HepG2 (cell line): ENCODE results near the gene B4GALT2. TPM values are rescaled to one million over a fixed set of nuclear protein-coding genes. Genes with fewer than 3 reads are reported as not detected.

Source experiments
- AKAP8 ChIP-seq: sonication (generic); formaldehyde crosslinking; IDR thresholded peaks from 2 replicates; pipeline ENCODE4 v1.5.1; 2020; ENCODE audit warnings: mild to moderate bottlenecking, missing genetic modification reagents
- ASH2L ChIP-seq: fragments of 300-600, 200-600 bp; sonication (generic); IDR thresholded peaks from 2 replicates; pipeline ENCODE4 v1.7.0; 2017; ENCODE audit warnings: low read depth, mild to moderate bottlenecking, moderate library complexity, mixed read lengths, low read length; ENCODE audit not compliant: insufficient read length
- CCDC6 ChIP-seq: sonication (generic); formaldehyde crosslinking; IDR thresholded peaks from 2 replicates; pipeline ENCODE4 v1.8.1; 2022; ENCODE audit warnings: mild to moderate bottlenecking, missing genetic modification reagents, moderate library complexity
- GATA4 ChIP-seq: sonication (generic); IDR thresholded peaks from 2 replicates; pipeline ENCODE4 v1.6.1; 2016; ENCODE audit warnings: antibody characterized with exemption, low read depth, borderline replicate concordance
- MEF2D ChIP-seq: sonication (generic); formaldehyde crosslinking; IDR thresholded peaks from 2 replicates; pipeline ENCODE4 v1.5.1; 2020; ENCODE audit warnings: mild to moderate bottlenecking, missing genetic modification reagents
- MTA1 ChIP-seq: sonication (generic); formaldehyde crosslinking; IDR thresholded peaks from 2 replicates; pipeline ENCODE4 v1.4.0; 2020; ENCODE audit warnings: missing genetic modification reagents, mild to moderate bottlenecking, borderline replicate concordance
- PHF21A ChIP-seq: sonication (generic); formaldehyde crosslinking; IDR thresholded peaks from 2 replicates; pipeline ENCODE4 v1.5.0; 2020; ENCODE audit warnings: mild to moderate bottlenecking, missing genetic modification reagents
- PRPF4 ChIP-seq: fragments of 200-400 bp; formaldehyde crosslinking; IDR thresholded peaks from 2 replicates; pipeline ENCODE4 v1.6.1; 2016; ENCODE audit warnings: low read length, low read depth; ENCODE audit not compliant: poor library complexity, severe bottlenecking
- SAP130 ChIP-seq: IDR thresholded peaks from 2 replicates; pipeline ENCODE4 v1.6.1; 2016; ENCODE audit warnings: low read depth
- SMAD3 ChIP-seq: sonication (generic); formaldehyde crosslinking; IDR thresholded peaks from 2 replicates; pipeline ENCODE4 v1.4.0; 2020; ENCODE audit warnings: missing genetic modification reagents
- ZBTB1 ChIP-seq: sonication (generic); formaldehyde crosslinking; IDR thresholded peaks from 2 replicates; pipeline ENCODE4 v1.4.0; 2020; ENCODE audit warnings: missing genetic modification reagents, borderline replicate concordance
- ZIK1 ChIP-seq: sonication (generic); formaldehyde crosslinking; IDR thresholded peaks from 2 replicates; pipeline ENCODE4 v1.5.0; 2020; ENCODE audit warnings: mild to moderate bottlenecking, low read depth, missing genetic modification reagents, borderline replicate concordance
- ZNF24 ChIP-seq: fragments of 450-650 bp; IDR thresholded peaks from 2 replicates; pipeline ENCODE4 v1.6.1; 2017; ENCODE audit warnings: antibody characterized with exemption, mild to moderate bottlenecking
- ZNF263 ChIP-seq: sonication (generic); formaldehyde crosslinking; IDR thresholded peaks from 2 replicates; pipeline ENCODE4 v1.4.0; 2020; ENCODE audit warnings: missing genetic modification reagents
- ZNF296 ChIP-seq: sonication (generic); formaldehyde crosslinking; conservative IDR thresholded peaks from 2 replicates; pipeline ENCODE4 v1.5.0; 2020; ENCODE audit warnings: mild to moderate bottlenecking, missing genetic modification reagents
- ZNF430 ChIP-seq: sonication (generic); formaldehyde crosslinking; IDR thresholded peaks from 2 replicates; pipeline ENCODE4 v1.9.0; 2021; ENCODE audit warnings: mild to moderate bottlenecking, missing genetic modification reagents
- ZNF720 ChIP-seq: sonication (generic); formaldehyde crosslinking; IDR thresholded peaks from 2 replicates; pipeline ENCODE4 v1.4.0; 2020; ENCODE audit warnings: missing genetic modification reagents
- ZSCAN12 ChIP-seq: sonication (generic); formaldehyde crosslinking; IDR thresholded peaks from 2 replicates; pipeline ENCODE4 v1.9.0; 2021; ENCODE audit warnings: mild to moderate bottlenecking, missing genetic modification reagents
- polyA plus RNA-seq, 8 experiments: library from polyadenylated mRNA; depleted of rRNA in 3 of 8; stranded (reverse) in 7 of 8; unstranded in 1 of 8; fragments of >200 nt; fragmentation: Illumina TruSeq in 4 of 8; extraction: Trizol in 4 of 8; gene quantifications; 2 replicates each; pipeline versions ENCODE4 v1.2.1 to v1.2.3, GENCODE V29; 2011 to 2016; ENCODE audit warnings: low read depth in 4 of 8, missing spikeins in 1 of 8, mixed read lengths in 1 of 8; ENCODE audit not compliant: insufficient read depth in 1 of 8
- total RNA-seq, 5 experiments: library from RNA; depleted of rRNA; stranded (reverse); fragments of >200 nt; fragmentation: Illumina TruSeq; extraction: Trizol; gene quantifications; 2 replicates each; pipeline ENCODE4 v1.2.3, GENCODE V29; 2016; ENCODE audit warnings: low read depth in 1 of 5
- TF ChIP-seq, protein P1 (sequence below): sonication (generic); formaldehyde crosslinking; IDR thresholded peaks from 2 replicates; pipeline ENCODE4 v1.5.0; 2020; ENCODE audit warnings: missing genetic modification reagents
- TF ChIP-seq, protein P2 (sequence below): sonication (generic); formaldehyde crosslinking; IDR thresholded peaks from 2 replicates; pipeline ENCODE4 v1.4.0; 2020; ENCODE audit warnings: mild to moderate bottlenecking, missing genetic modification reagents
- TF ChIP-seq, protein P3 (sequence below): sonication (generic); formaldehyde crosslinking; IDR thresholded peaks from 2 replicates; pipeline ENCODE4 v1.4.0; 2020; ENCODE audit warnings: missing genetic modification reagents
- TF ChIP-seq, protein P4 (sequence below): sonication (generic); formaldehyde crosslinking; IDR thresholded peaks from 2 replicates; pipeline ENCODE4 v1.8.0; 2022; ENCODE audit warnings: missing genetic modification reagents, low read depth, mild to moderate bottlenecking, borderline replicate concordance
- TF ChIP-seq, protein P5 (sequence below): sonication (generic); formaldehyde crosslinking; IDR thresholded peaks from 2 replicates; pipeline ENCODE4 v1.4.0; 2020; ENCODE audit warnings: missing genetic modification reagents, mild to moderate bottlenecking, borderline replicate concordance
- TF ChIP-seq, protein P6 (sequence below): sonication (generic); formaldehyde crosslinking; IDR thresholded peaks from 2 replicates; pipeline ENCODE4 v1.8.0; 2022; ENCODE audit warnings: low read depth, missing genetic modification reagents

Gene B4GALT2
- total and polyA plus RNA-seq, 2 of the 13 experiments (the other 11 are each of a cell fraction or from before 2014, with no cell fraction given), result 41.9 to 78.0 TPM

DNA sequence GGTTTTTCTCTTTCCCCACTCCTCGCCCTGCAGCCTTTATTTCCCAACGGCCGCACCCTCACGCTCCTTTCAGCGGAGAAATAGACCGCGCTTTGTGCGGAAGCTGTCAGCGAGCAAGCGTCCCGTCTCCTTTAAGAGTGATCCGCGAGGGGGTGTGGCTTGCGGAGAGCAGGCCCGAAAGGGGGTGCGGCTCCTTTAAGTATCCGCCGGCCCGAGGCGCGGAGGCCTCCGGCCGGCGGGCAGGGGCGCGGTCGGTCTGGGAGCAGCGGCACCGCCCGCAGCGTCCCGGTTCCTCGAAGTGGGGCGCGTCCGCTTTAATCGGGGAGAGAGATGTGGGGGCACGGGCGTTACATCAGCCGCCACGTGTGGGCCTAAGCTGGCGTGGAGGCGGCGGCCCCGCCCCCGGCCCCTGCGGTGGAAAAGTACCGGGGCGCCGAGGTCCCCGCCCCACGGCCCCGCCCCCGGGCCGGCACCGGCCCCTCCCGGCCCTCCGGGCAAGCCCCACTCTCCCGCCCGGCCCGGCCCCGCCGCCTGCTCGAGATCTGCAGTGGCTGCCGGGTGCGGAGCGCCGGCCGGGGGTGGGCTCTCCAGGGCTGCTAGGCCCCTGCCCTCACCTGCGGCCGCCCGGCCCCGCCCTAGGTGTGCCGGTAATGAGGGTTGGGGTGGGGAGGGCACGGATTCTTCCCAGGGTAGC is 51.0 kb downstream of the B4GALT2 start (continued):
- TF ChIP-seq ZBTB1 (CRISPR knock-in tag) (no peak), SAP130 (CRISPR knock-in tag) (peak; percentile 78), PRPF4 (no peak), ZNF24 (peak; percentile 48; the same call in 1 of the 2 replicates), ZNF720 (CRISPR knock-in tag) (no peak), ASH2L (no peak), MTA1 (CRISPR knock-in tag) (no peak), ZNF263 (CRISPR knock-in tag) (no peak), ZIK1 (no peak), GATA4 (no peak), MEF2D (CRISPR knock-in tag) (no peak), PHF21A (CRISPR knock-in tag) (no peak), AKAP8 (no peak; the same call in 1 of the 2 replicates), ZNF430 (CRISPR knock-in tag) (no peak), ZSCAN12 (CRISPR knock-in tag) (no peak), CCDC6 (CRISPR knock-in tag) (0 out of 2 replicates have a peak, but pooled peaks have one; percentile 19), SMAD3 (CRISPR knock-in tag) (no peak), ZNF296 (CRISPR knock-in tag) (no peak)
- TF ChIP-seq, protein P1, sequence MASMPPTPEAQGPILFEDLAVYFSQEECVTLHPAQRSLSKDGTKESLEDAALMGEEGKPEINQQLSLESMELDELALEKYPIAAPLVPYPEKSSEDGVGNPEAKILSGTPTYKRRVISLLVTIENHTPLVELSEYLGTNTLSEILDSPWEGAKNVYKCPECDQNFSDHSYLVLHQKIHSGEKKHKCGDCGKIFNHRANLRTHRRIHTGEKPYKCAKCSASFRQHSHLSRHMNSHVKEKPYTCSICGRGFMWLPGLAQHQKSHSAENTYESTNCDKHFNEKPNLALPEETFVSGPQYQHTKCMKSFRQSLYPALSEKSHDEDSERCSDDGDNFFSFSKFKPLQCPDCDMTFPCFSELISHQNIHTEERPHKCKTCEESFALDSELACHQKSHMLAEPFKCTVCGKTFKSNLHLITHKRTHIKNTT (CRISPR knock-in tag), result no peak
- TF ChIP-seq, protein P2, sequence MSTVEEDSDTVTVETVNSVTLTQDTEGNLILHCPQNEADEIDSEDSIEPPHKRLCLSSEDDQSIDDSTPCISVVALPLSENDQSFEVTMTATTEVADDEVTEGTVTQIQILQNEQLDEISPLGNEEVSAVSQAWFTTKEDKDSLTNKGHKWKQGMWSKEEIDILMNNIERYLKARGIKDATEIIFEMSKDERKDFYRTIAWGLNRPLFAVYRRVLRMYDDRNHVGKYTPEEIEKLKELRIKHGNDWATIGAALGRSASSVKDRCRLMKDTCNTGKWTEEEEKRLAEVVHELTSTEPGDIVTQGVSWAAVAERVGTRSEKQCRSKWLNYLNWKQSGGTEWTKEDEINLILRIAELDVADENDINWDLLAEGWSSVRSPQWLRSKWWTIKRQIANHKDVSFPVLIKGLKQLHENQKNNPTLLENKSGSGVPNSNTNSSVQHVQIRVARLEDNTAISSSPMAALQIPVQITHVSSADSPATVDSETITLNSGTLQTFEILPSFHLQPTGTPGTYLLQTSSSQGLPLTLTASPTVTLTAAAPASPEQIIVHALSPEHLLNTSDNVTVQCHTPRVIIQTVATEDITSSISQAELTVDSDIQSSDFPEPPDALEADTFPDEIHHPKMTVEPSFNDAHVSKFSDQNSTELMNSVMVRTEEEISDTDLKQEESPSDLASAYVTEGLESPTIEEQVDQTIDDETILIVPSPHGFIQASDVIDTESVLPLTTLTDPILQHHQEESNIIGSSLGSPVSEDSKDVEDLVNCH (CRISPR knock-in tag), result no peak
- TF ChIP-seq, protein P3, sequence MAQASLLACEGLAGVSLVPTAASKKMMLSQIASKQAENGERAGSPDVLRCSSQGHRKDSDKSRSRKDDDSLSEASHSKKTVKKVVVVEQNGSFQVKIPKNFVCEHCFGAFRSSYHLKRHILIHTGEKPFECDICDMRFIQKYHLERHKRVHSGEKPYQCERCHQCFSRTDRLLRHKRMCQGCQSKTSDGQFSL (CRISPR knock-in tag), result no peak; the same call in 1 of the 2 replicates
- TF ChIP-seq, protein P4, sequence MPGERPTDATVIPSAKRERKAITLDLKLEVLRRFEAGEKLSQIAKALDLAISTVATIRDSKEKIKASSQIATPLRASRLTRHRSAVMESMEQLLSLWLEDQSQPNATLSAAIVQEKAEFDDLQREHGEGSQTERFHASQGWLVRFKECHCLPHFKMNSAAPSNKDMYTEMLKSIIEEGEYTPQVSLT (CRISPR knock-in tag), result no peak
- TF ChIP-seq, protein P5, sequence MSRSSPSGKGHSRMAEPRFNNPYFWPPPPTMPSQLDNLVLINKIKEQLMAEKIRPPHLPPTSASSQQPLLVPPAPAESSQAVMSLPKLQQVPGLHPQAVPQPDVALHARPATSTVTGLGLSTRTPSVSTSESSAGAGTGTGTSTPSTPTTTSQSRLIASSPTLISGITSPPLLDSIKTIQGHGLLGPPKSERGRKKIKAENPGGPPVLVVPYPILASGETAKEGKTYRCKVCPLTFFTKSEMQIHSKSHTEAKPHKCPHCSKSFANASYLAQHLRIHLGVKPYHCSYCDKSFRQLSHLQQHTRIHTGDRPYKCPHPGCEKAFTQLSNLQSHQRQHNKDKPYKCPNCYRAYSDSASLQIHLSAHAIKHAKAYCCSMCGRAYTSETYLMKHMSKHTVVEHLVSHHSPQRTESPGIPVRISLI (CRISPR knock-in tag), result 0 out of 2 replicates have a peak, but pooled peaks have one; percentile 13
- TF ChIP-seq, protein P6, sequence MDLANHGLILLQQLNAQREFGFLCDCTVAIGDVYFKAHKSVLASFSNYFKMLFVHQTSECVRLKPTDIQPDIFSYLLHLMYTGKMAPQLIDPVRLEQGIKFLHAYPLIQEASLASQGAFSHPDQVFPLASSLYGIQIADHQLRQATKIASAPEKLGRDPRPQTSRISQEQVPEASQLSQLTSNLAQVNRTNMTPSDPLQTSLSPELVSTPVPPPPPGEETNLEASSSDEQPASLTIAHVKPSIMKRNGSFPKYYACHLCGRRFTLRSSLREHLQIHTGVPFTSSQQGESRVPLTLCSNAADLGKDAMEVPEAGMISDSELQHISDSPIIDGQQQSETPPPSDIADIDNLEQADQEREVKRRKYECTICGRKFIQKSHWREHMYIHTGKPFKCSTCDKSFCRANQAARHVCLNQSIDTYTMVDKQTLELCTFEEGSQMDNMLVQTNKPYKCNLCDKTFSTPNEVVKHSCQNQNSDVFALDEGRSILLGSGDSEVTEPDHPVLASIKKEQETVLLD (CRISPR knock-in tag), result peak; percentile 31; the same call in 1 of the 2 replicates
